Peyer's patch (tissue), 4 donors: ENCODE results near the gene DLK1. TPM values are rescaled to one million over a fixed set of nuclear protein-coding genes. Genes with fewer than 3 reads are reported as not detected.

Source experiments
- DNase-seq, 3 donors: peaks; one replicate each; pipeline ENCODE4 v3.0.0-alpha.2; 2017 to 2019
- H3K27ac ChIP-seq, 4 donors: fragments of 200-600 bp; sonication (generic); one replicate each; pipeline ENCODE4 v1.5.1; 2016 to 2019
- H3K27me3 ChIP-seq, 2 donors: fragments of 200-600 bp; sonication (generic); one replicate each; pipeline ENCODE4 v1.5.1; 2019
- H3K36me3 ChIP-seq, 3 donors: fragments of 200-600 bp; sonication (generic); one replicate each; pipeline ENCODE4 v1.5.1; 2016 to 2019
- H3K4me1 ChIP-seq, 4 donors: fragments of 200-600 bp; sonication (generic); one replicate each; pipeline ENCODE4 v1.5.1; 2016 to 2019
- H3K4me3 ChIP-seq, 4 donors: fragments of 200-600 bp; sonication (generic); 1 replicate in 3 of 4; 2 replicates in 1 of 4; pipeline ENCODE4 v1.5.1; 2016 to 2019; ENCODE audit warnings: mild to moderate bottlenecking in 1 of 4
- H3K9me3 ChIP-seq, 4 donors: fragments of 200-600 bp; sonication (generic); one replicate each; pipeline ENCODE4 v1.5.1; 2016 to 2019; ENCODE audit warnings: mild to moderate bottlenecking in 1 of 4
- POLR2A ChIP-seq, 2 donors: fragments of 450-650 bp; IDR thresholded peaks; one replicate each; pipeline ENCODE4 v1.5.1; 2017; ENCODE audit warnings: antibody characterized with exemption in 2 of 2, mild to moderate bottlenecking in 2 of 2, moderate library complexity in 2 of 2
- total RNA-seq, 4 donors: library from RNA; depleted of rRNA; stranded (reverse); fragments of >200 nt; gene quantifications; one replicate each; pipeline ENCODE4 v1.1.0, GENCODE V29; 2016
- TF ChIP-seq, protein P1 (sequence below), 6 experiments: fragments of 450-650 bp in 4 of 6; fragments of 200-600 bp in 2 of 6; sonication (generic) in 1 of 6; IDR thresholded peaks; one replicate each; pipeline ENCODE4 v1.5.1; 2017 to 2019; ENCODE audit warnings: antibody characterized with exemption in 6 of 6, mild to moderate bottlenecking in 3 of 6, moderate library complexity in 1 of 6

Gene DLK1
- total RNA-seq, 4 donors from 2014 or later, result not detected

DNA sequence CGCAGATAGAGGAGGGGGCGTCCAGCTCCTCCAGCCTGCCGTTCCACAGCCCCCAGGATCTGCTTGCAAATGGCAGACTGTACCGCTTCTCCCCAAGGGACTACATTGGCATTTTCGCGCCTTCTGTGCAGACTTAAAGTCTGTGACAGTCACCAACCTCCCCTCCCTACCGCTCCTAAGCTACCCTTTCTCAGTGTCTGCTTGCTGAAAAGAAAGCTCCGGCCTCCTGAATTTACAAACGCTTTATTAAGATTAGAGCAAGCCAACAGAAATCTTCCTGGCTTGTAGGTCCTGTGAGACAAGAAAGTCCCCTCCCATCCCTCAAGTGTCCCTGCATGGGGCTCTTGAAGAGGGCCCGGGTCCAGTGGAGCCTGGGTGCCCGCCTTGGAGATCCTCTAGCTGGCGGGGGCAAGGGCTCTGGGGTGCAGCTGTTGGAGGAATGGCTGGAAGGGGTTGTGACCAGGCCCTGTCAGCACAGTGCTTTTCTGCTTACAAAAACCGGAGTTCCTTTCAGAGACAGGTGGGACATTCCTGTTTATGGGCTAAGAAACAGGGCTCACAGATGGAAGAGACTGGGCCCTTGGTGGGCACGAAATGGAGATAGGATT lies 2.8 kb upstream of the DLK1 start:
- TF ChIP-seq, protein P1, sequence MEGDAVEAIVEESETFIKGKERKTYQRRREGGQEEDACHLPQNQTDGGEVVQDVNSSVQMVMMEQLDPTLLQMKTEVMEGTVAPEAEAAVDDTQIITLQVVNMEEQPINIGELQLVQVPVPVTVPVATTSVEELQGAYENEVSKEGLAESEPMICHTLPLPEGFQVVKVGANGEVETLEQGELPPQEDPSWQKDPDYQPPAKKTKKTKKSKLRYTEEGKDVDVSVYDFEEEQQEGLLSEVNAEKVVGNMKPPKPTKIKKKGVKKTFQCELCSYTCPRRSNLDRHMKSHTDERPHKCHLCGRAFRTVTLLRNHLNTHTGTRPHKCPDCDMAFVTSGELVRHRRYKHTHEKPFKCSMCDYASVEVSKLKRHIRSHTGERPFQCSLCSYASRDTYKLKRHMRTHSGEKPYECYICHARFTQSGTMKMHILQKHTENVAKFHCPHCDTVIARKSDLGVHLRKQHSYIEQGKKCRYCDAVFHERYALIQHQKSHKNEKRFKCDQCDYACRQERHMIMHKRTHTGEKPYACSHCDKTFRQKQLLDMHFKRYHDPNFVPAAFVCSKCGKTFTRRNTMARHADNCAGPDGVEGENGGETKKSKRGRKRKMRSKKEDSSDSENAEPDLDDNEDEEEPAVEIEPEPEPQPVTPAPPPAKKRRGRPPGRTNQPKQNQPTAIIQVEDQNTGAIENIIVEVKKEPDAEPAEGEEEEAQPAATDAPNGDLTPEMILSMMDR (IDR thresholded peaks at IDR 0.05), result no peak
- TF ChIP-seq POLR2A (IDR thresholded peaks at IDR 0.05), result no peak
- Histone ChIP-seq H3K27me3 (no peaks in the 10 kb centered on the region), H3K36me3 (no peaks in the 10 kb centered on the region), H3K27ac (no peak overlapping the region), H3K4me3 (no peak overlapping the region), H3K9me3 (no peaks in the 10 kb centered on the region), H3K4me1 (no peaks in the 10 kb centered on the region)
- DNase-seq, result no peak

DNA sequence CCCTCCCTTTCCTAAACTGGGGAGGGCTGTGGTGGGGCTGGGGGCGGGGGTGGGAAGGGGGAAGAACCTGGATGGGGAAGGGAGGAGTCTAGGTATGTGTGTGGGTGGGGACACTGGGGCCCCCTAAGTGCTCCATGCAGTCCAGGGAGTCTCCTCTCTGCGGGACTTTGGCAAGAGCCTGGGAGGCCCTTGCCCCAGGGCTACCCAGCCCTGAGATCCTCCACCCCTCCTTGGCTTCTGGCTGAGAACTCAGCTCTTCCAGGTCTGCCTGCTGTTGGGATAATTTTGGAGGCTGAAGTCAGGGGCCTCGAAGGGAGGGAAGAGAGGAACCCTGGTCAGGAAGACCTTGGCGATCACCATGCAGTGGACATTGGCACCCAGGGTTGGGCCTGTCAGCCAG lies 2.2 kb upstream of the DLK1 start:
- Histone ChIP-seq H3K27me3 (no peaks in the 10 kb centered on the region), H3K36me3 (no peaks in the 10 kb centered on the region), H3K4me3 (no peak overlapping the region), H3K4me1 (no peaks in the 10 kb centered on the region), H3K27ac (no peak overlapping the region), H3K9me3 (no peaks in the 10 kb centered on the region)
- no peak for TF ChIP-seq POLR2A (IDR thresholded peaks at IDR 0.05)
- TF ChIP-seq, protein P1 (IDR thresholded peaks at IDR 0.05), result no peak
- DNase-seq, result no peak

DNA sequence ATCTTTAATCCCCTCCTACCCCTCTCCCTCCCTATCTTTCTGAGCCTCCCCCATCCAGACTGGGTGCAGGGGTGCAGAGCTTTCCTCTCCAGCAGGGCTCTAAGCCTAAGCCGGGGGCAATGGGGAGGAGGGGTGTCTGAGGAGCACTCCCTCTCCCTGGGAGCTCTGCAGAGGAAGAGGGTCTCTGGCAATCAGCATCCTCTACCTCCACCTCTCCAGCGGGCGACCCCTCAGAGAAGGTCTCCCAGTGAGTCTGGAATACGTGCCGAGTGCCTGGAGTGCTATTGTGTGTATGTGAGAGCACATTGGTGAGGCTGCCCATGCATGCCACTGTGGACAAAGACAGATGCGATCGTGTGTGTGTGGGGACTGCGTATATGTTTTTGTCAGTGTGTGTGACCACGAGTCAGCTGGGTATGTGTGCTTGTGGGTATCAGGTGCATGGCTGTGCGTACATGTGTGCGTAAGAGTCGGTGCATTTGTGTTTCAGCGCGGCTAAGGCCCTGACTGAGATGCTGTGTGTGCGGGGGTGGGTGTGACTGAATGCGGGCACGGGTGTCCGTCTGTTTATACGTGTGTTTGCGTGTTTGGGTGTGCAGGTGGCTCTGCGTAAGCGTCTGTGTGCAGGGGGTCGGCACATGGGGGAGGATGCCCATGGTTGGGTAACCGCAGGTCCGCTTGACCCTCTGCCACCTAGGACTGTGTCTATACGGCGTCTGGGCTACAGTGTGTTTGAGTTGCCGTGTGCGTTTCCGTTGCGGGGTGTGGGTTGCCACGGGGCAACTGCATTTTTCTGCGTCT lies 905 bp upstream of the DLK1 start:
- Histone ChIP-seq H3K27me3 (no peaks in the 10 kb centered on the region), H3K36me3 (no peaks in the 10 kb centered on the region), H3K27ac (no peak overlapping the region), H3K4me3 (no peak overlapping the region), H3K9me3 (no peaks in the 10 kb centered on the region), H3K4me1 (no peaks in the 10 kb centered on the region)
- no peak for TF ChIP-seq POLR2A (IDR thresholded peaks at IDR 0.05)
- TF ChIP-seq, protein P1 (IDR thresholded peaks at IDR 0.05), result no peak
- DNase-seq, result no peak

DNA sequence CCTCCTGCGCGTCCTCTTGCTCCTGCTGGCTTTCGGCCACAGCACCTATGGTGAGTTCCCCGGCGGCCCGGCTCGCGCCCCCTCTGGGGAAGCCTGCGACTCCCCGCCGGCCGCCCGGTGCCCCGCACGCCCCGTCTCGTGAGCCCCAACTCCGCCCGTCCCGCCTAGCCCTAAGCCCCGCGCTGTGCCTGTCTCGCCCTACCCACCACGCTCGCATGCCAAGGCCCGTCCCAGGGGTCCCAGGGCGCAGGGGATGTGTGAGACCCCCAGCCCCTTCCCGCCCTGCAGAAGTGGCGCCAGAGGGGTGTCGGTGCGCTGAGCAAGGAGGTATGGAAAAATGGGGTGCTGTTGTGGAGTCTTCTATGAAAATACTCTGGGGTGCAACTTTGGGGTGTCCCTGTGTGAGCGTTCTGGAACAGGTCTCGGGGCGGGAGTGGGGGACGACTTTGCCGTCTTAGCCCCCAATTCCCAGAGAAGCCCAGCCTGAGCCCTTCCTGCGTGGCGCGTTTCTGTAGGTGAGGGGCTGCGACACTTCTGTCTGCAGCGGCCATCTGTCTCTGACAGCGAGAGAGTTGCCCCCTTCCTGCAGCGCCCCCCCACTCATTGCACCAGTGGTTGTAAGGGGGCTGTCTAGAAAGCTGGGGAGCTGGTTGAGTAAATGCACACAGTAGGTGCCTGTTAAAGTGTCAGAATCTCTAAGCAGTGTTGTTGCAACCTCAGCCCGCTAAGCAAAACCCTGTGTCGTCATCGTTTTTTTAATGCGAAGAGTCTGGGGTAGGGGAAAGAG lies 587 bp downstream of the DLK1 start:
- Histone ChIP-seq H3K4me3 (no peak overlapping the region), H3K27me3 (no peaks in the 10 kb centered on the region), H3K27ac (no peak overlapping the region), H3K36me3 (no peaks in the 10 kb centered on the region), H3K9me3 (no peaks in the 10 kb centered on the region), H3K4me1 (no peaks in the 10 kb centered on the region)
- TF ChIP-seq, protein P1 (IDR thresholded peaks at IDR 0.05), result no peak
- TF ChIP-seq POLR2A (IDR thresholded peaks at IDR 0.05), result no peak
- DNase-seq, result no peak

DNA sequence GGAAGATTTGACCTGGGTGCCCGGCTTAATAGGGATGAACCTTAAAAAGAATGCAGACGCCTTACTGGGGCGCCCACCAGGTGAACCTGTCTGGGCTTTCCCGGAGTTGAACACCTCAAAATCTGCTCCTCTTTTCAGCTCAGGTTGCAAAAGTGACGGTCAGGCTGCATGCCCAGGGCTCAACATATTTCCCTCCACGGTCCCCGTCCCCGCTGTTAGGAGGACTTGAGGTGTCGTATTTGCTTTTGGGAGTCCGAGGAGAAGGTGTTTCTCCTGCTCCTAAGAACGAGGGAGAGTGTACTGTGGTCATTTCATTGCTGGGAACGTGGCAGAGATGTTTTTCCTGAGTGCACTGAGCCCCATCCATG lies 1.2 kb downstream of the DLK1 start:
- no peaks in the 10 kb centered on the region for H3K4me1 ChIP-seq

More for the DNA sequence above, 1.2 kb downstream of the DLK1 start:
- Histone ChIP-seq H3K4me3 (no peak overlapping the region), H3K27ac (no peak overlapping the region), H3K36me3 (no peaks in the 10 kb centered on the region), H3K9me3 (no peaks in the 10 kb centered on the region), H3K27me3 (no peaks in the 10 kb centered on the region)
- DNase-seq, result no peak
- no peak for TF ChIP-seq POLR2A (IDR thresholded peaks at IDR 0.05)
- TF ChIP-seq, protein P1 (IDR thresholded peaks at IDR 0.05), result no peak
